ENCODE results near the gene SLC44A4. TPM values are rescaled to one million over a fixed set of nuclear protein-coding genes. Genes with fewer than 3 reads are reported as not detected.
A peak's percentile ranks its signal among the peaks of the same experiment; 100 is the strongest.

SLC44A4 gene
- total and polyA plus RNA-seq, 9 of the 15 experiments (the other 6 are each of a cell fraction or from before 2014, with no cell fraction given): 7.9 to 18.6 (median 11.2) TPM

GRCh38 chr6:31896856-31897611 lies 18.2 kb upstream of the SLC44A4 start:
- H3K36me3 ChIP-seq (ENCODE audit: control insufficient read depth, insufficient read depth, low read length): peaks cover 51% of the 10 kb centered on the region
- H2AFZ ChIP-seq (ENCODE audit: low read depth, low read length): peak overlapping the region; percentile 73
- H3K4me2 ChIP-seq (ENCODE audit: insufficient read depth, low read length): peak overlapping the region; percentile 97
- H3K79me2 ChIP-seq (ENCODE audit: control insufficient read depth, insufficient read depth, low read length): peaks cover 49% of the 10 kb centered on the region
- H3K4me1 ChIP-seq (replicated peaks in 1 of 2; ENCODE audit: control insufficient read depth in 2 of 2, insufficient read depth in 2 of 2, low read length in 2 of 2): peaks cover 25 to 37% of the 10 kb centered on the region in 2 experiments; a peak in 4 of 5 replicates
- CTCF ChIA-PET (ENCODE audit: low intra/inter-chr PET ratio): no interaction called here
- intact Hi-C loops (cut with micrococcal nuclease): no loop called here
- peak overlapping the region; percentile 68 for H3K4me3 ChIP-seq
- no peaks in the 10 kb centered on the region for H3K9me3 ChIP-seq (replicated peaks; ENCODE audit: control insufficient read depth, insufficient read depth, low read depth, low read length)
- H3K27me3 ChIP-seq (ENCODE audit: control insufficient read depth in 2 of 2, insufficient read depth in 2 of 2, low read length in 2 of 2): no peaks in the 10 kb centered on the region
- in situ Hi-C loops (cut with MboI): no loop called here
- DNase-seq (ENCODE audit: extremely low read depth in 1 of 4, low spot score in 3 of 4) (peak in 3 of 4 experiments; percentile 59 to 81 (median 78)), ATAC-seq (no peak), FAIRE-seq (no peak)
- H3K27ac ChIP-seq (ENCODE audit: extremely low read depth, low read depth, low read length): peak overlapping the region; percentile 60
- POLR2A ChIA-PET: interaction anchor here (0.6 to 2.4 kb wide), 12 partner anchors 10 to 236 kb away, joined by 3 to 10 read pairs (median 4); partner anchors contain the start of genes CSNK2B, GPANK1 and HSPA1B
- H3K9ac ChIP-seq (ENCODE audit: insufficient read depth in 1 of 2, low read depth in 2 of 2, low read length in 2 of 2): peak overlapping the region; percentile 65 to 99
- H3K9me1 ChIP-seq (ENCODE audit: control insufficient read depth, insufficient read depth, low read length): no peaks in the 10 kb centered on the region
- BruUV-seq (replicated peaks): no TSS peak
- peaks cover 3% of the 10 kb centered on the region; the same call in 1 of the 2 replicates for H4K20me1 ChIP-seq (replicated peaks; ENCODE audit: control insufficient read depth, insufficient read depth, low read length)
- WGBS (ENCODE audit: insufficient coverage, low coverage, missing lambda C conversion rate): 5% methylated on average over 10 of the region's 62 CpGs
- TF ChIP-seq SMAD2 (IDR thresholded peaks at IDR 0.05; ENCODE audit: low read depth, low read length): no peak
- TF ChIP-seq NR2C2 (CRISPR knock-in tag; IDR thresholded peaks at IDR 0.05): no peak
- TF ChIP-seq NR2C2 (tag; IDR thresholded peaks at IDR 0.05): no peak
- no peak for TF ChIP-seq ZNF311 (CRISPR knock-in tag; IDR thresholded peaks at IDR 0.05)
- no peak for TF ChIP-seq MTF1 (CRISPR knock-in tag; IDR thresholded peaks at IDR 0.05; ENCODE audit: borderline replicate concordance)
- no peak for TF ChIP-seq REST (IDR thresholded peaks at IDR 0.05; ENCODE audit: borderline replicate concordance)
- TF ChIP-seq REST (CRISPR knock-in tag; IDR thresholded peaks at IDR 0.05; ENCODE audit: low read depth): no peak
- no peak for TF ChIP-seq ZNF668 (CRISPR knock-in tag; IDR thresholded peaks at IDR 0.05)
- no peak for TF ChIP-seq TEAD2 (tag; IDR thresholded peaks at IDR 0.05)
- peak in 1 of 3 experiments; percentile 18; a peak in 1 of 6 replicates for TF ChIP-seq ZBTB11 (CRISPR knock-in tag; IDR thresholded peaks at IDR 0.05)
